GM12865 (cell line): ENCODE results near the gene RFTN1.

Source experiments
- DNase-seq: peaks from one replicate; pipeline ENCODE4 v3.0.0; 2010; ENCODE audit warnings: low read depth
- H3K4me3 ChIP-seq: 2 replicates; pipeline ENCODE4 v1.5.1; 2011; ENCODE audit warnings: mild to moderate bottlenecking, low read depth, low read length, control low read depth
- CTCF ChIP-seq: IDR thresholded peaks from 2 replicates; pipeline ENCODE4 v1.5.1; 2011; ENCODE audit warnings: low read length, control low read depth, low read depth, inconsistent platforms; ENCODE audit not compliant: insufficient read depth; ENCODE audit errors: missing control alignments

RFTN1 gene

GRCh38 chr3:16335772-16336645, 177.5 kb downstream of the RFTN1 start:
- TF ChIP-seq CTCF: no peak
- no peak overlapping the region for H3K4me3 ChIP-seq
- DNase-seq: no peak

GRCh38 chr3:16335333-16335732, 178.2 kb downstream of the RFTN1 start:
- DNase-seq: no peak
- no peak for TF ChIP-seq CTCF
- H3K4me3 ChIP-seq: no peak overlapping the region

- no peak for TF ChIP-seq CTCF
- H3K4me3 ChIP-seq: no peak overlapping the region
- DNase-seq: no peak
Observed at GRCh38 chr3:16334909-16335308, 178.6 kb downstream of the RFTN1 start.

GRCh38 chr3:16332904-16333426, 180.5 kb downstream of the RFTN1 start:
- H3K4me3 ChIP-seq: no peak overlapping the region
- DNase-seq: no peak
- TF ChIP-seq CTCF: no peak

GRCh38 chr3:16331319-16331883, 182.1 kb downstream of the RFTN1 start:
- TF ChIP-seq CTCF: no peak
- no peak for DNase-seq

GRCh38 chr3:16330351-16330750, 183.1 kb downstream of the RFTN1 start:
- DNase-seq: no peak
- TF ChIP-seq CTCF: no peak
- H3K4me3 ChIP-seq: no peak overlapping the region

More at GRCh38 chr3:16331319-16331883, 182.1 kb downstream of the RFTN1 start:
- H3K4me3 ChIP-seq: no peak overlapping the region
